ENCODE results near the gene RPLP2.

GRCh38 chr11:797296-798092, 12.3 kb upstream of the RPLP2 start:
- TF ChIP-seq CTCF (IDR thresholded peaks at IDR 0.05; ENCODE audit: insufficient read depth, low read length) (no peak), GABPA (IDR thresholded peaks at IDR 0.05; ENCODE audit: low read depth) (no peak), POLR2AphosphoS5 (IDR thresholded peaks at IDR 0.05; ENCODE audit: low read depth) (peak; percentile 34; the same call in 1 of the 2 replicates), REST (IDR thresholded peaks at IDR 0.05; ENCODE audit: insufficient replicate concordance, low read depth) (no peak)

Data from HL-60 (cell line).